IPS-11a (cell line): ENCODE measurements around the gene PPP4R2.

Experiments used
- H3K4me3 ChIP-seq: one replicate; pipeline ENCODE4 v1.5.1; 2013; ENCODE audit warnings: low read depth, low read length, control low read depth

Gene PPP4R2

GRCh38 chr3:73107676-73108187 lies 111.1 kb downstream of the PPP4R2 start:
- no peak overlapping the region for H3K4me3 ChIP-seq

DNA sequence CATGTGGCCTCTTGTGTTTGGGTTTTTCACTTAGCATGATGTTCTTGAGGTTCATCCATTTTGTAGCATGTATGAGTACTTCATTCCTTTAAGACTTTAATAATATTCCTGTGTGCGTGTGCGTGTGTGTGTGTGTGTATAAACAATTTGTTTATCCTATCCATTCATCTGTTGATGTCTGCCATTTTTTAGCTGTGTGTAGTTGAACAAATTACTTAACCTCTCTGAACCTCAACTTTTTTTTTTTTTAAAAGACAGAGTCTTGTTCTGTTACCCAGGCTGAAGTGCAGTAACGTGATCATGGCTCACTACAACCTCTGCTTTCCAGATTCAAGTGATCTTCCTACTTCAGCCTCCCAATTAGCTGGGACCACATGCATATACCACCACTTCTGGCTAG lies 112.1 kb downstream of the PPP4R2 start:
- H3K4me3 ChIP-seq = no peak overlapping the region

DNA sequence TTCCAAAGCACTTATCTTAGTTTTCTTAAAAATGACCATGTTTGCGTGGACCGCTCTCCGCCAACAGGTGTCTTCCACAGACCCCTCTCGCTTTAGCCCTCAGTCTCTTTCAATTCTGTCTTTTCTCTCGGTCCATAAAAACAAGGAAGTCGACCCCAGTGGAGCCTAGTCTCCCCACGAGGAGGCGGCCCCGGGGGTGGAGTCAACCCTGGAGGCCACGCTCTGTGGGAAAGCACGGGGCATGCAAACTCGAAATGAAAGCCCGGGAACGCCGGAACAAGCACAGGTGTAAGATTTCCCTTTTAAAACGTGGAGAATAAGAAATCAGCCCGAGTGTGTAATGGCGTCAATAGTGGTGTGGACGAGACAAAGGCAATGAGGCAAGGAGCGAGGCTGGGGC lies 113.9 kb downstream of the PPP4R2 start:
- H3K4me3 ChIP-seq = no peak overlapping the region

GRCh38 chr3:73114711-73115110 lies 118.1 kb downstream of the PPP4R2 start:
- H3K4me3 ChIP-seq = no peak overlapping the region

DNA sequence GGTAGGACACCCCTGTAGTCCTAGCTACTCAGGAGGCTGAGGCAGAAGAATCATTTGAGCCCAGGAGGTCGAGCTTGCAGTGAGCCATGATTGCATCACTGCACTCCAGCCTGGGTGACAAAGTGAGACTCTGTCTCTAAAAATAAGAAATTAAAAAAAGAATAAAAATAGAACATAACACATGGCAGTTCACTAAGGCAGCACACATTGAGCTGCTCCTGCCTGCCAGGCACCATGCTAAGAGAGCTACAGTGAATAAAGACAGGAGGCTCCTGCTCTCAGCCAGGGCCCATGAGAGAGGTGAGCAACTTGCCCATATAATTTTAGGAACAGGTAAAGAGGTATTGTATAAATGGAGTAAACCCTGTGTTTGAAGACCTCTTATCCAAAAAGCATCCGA lies 119.2 kb downstream of the PPP4R2 start:
- H3K4me3 ChIP-seq = no peak overlapping the region
